ENCODE data around the gene EDRF1.

- TF ChIP-seq CTCF (IDR thresholded peaks at IDR 0.05), result no peak
- TF ChIP-seq POLR2A (IDR thresholded peaks at IDR 0.05), result no peak
Observed at GRCh38 chr10:125691160-125691981, 28.1 kb upstream of the EDRF1 start.
